GM21737 (cell line): ENCODE results near the gene KLHDC9.

Experiments used
- ATAC-seq: cut with Tn5 transposase; IDR thresholded peaks from one replicate; pipeline ENCODE4 v1.9.1; 2021; ENCODE audit warnings: mild to moderate bottlenecking, moderate library complexity; ENCODE audit not compliant: unreplicated experiment

Gene KLHDC9

GRCh38 chr1:161076410-161076809, 21.8 kb upstream of the KLHDC9 start:
- no peak for ATAC-seq

GRCh38 chr1:161077426-161077825, 20.7 kb upstream of the KLHDC9 start:
- ATAC-seq = no peak

GRCh38 chr1:161079436-161080110, 18.6 kb upstream of the KLHDC9 start:
- no peak for ATAC-seq

GRCh38 chr1:161080441-161081405, 17.4 kb upstream of the KLHDC9 start:
- ATAC-seq = no peak

GRCh38 chr1:161081519-161081918, 16.6 kb upstream of the KLHDC9 start:
- no peak for ATAC-seq

- ATAC-seq = no peak
These were observed 15.7 kb upstream of the KLHDC9 start for GRCh38 chr1:161082483-161082882.

GRCh38 chr1:161082996-161083747, 15.0 kb upstream of the KLHDC9 start:
- ATAC-seq = no peak

- no peak for ATAC-seq
These were observed 14.2 kb upstream of the KLHDC9 start for GRCh38 chr1:161083748-161084596.

- ATAC-seq = no peak
These were observed 13.6 kb upstream of the KLHDC9 start for GRCh38 chr1:161084597-161084988.

- no peak for ATAC-seq
These were observed 13.0 kb upstream of the KLHDC9 start for GRCh38 chr1:161085165-161085564.

GRCh38 chr1:161086457-161086856, 11.7 kb upstream of the KLHDC9 start:
- no peak for ATAC-seq

GRCh38 chr1:161088587-161089110, 9.5 kb upstream of the KLHDC9 start:
- no peak for ATAC-seq

GRCh38 chr1:161089251-161089924, 8.8 kb upstream of the KLHDC9 start, which contains the start of gene NECTIN4:
NECTIN4 (minus strand) TSS chr1:161089558; CDS start chr1:161089296, 262 bp downstream.
- ATAC-seq = no peak

GRCh38 chr1:161089938-161090337, 8.2 kb upstream of the KLHDC9 start:
- ATAC-seq = no peak

- ATAC-seq = no peak
These were observed 7.5 kb upstream of the KLHDC9 start for GRCh38 chr1:161090617-161091016.

GRCh38 chr1:161091093-161091492, 7.1 kb upstream of the KLHDC9 start:
- no peak for ATAC-seq

GRCh38 chr1:161091796-161092507, 6.2 kb upstream of the KLHDC9 start:
- ATAC-seq = no peak

GRCh38 chr1:161092621-161093028, 5.5 kb upstream of the KLHDC9 start:
- ATAC-seq = no peak

- no peak for ATAC-seq
These were observed 3.7 kb upstream of the KLHDC9 start for GRCh38 chr1:161094481-161094880.
